ENCODE results near the gene SCAF8.
A peak's percentile ranks its signal among the peaks of the same experiment; 100 is the strongest.
"Not testable (repeated sequence)": the region's sequence is repeated elsewhere in the genome, so short reads cannot be mapped to it uniquely, and the experiment has no call there.

The SCAF8 gene

GRCh38 chr6:154737424-154737823 lies 4.2 kb downstream of the SCAF8 start:
- no peak for DNase-seq

- DNase-seq, result no peak
Observed at GRCh38 chr6:154738551-154738961, 5.3 kb downstream of the SCAF8 start.

- DNase-seq, result no peak
Observed at GRCh38 chr6:154740658-154741057, 7.4 kb downstream of the SCAF8 start.

GRCh38 chr6:154742891-154743290 lies 9.7 kb downstream of the SCAF8 start:
- DNase-seq, result no peak

- DNase-seq, result not testable (repeated sequence)
Observed at GRCh38 chr6:154744029-154744745, 11.0 kb downstream of the SCAF8 start.

GRCh38 chr6:154745243-154745642 lies 12.0 kb downstream of the SCAF8 start:
- no peak for DNase-seq

- no peak for DNase-seq
Observed at GRCh38 chr6:154749341-154749740, 16.1 kb downstream of the SCAF8 start.

- DNase-seq, result no peak
Observed at GRCh38 chr6:154751011-154751800, 18.0 kb downstream of the SCAF8 start.

- DNase-seq, result no peak
Observed at GRCh38 chr6:154752022-154752421, 18.8 kb downstream of the SCAF8 start.

GRCh38 chr6:154754152-154754551 lies 20.9 kb downstream of the SCAF8 start:
- peak; percentile 5 for DNase-seq

GRCh38 chr6:154757352-154758050 lies 24.3 kb downstream of the SCAF8 start:
- DNase-seq, result no peak

GRCh38 chr6:154758125-154758524 lies 24.9 kb downstream of the SCAF8 start:
- no peak for DNase-seq

GRCh38 chr6:154763650-154764049 lies 30.4 kb downstream of the SCAF8 start:
- no peak for DNase-seq

GRCh38 chr6:154765273-154765672 lies 32.1 kb downstream of the SCAF8 start:
- no peak for DNase-seq

- DNase-seq, result no peak
Observed at GRCh38 chr6:154766288-154766687, 33.1 kb downstream of the SCAF8 start.

- DNase-seq, result no peak
Observed at GRCh38 chr6:154767003-154767723, 33.9 kb downstream of the SCAF8 start.

GRCh38 chr6:154768280-154768679 lies 35.1 kb downstream of the SCAF8 start:
- no peak for DNase-seq

- DNase-seq, result no peak
Observed at GRCh38 chr6:154773610-154774089, 40.4 kb downstream of the SCAF8 start.

GRCh38 chr6:154779157-154779556 lies 45.9 kb downstream of the SCAF8 start:
- not testable (repeated sequence) for DNase-seq

- DNase-seq, result no peak
Observed at GRCh38 chr6:154782193-154782592, 49.0 kb downstream of the SCAF8 start.

GRCh38 chr6:154783229-154783628 lies 50.0 kb downstream of the SCAF8 start:
- no peak for DNase-seq

GRCh38 chr6:154785075-154785474 lies 51.9 kb downstream of the SCAF8 start:
- no peak for DNase-seq
